Transverse colon (tissue), 4 donors: Measurements from ENCODE around the gene NXPH3.

Experiments
- EP300 ChIP-seq: sonication (generic); formaldehyde crosslinking; IDR thresholded peaks from one replicate; pipeline ENCODE4 v1.6.1; 2017; ENCODE audit warnings: antibody characterized with exemption, low read depth
- POLR2A ChIP-seq: fragments of 450-650 bp; IDR thresholded peaks from one replicate; pipeline ENCODE4 v1.6.1; 2016; ENCODE audit warnings: antibody characterized with exemption, mild to moderate bottlenecking, moderate library complexity
- POLR2AphosphoS5 ChIP-seq, 3 donors: sonication (generic); formaldehyde crosslinking; IDR thresholded peaks; one replicate each; pipeline ENCODE4 v1.6.1; 2016; ENCODE audit warnings: antibody characterized with exemption in 3 of 3
- TF ChIP-seq, protein P1 (sequence below), 5 experiments: fragments of 200-600 bp in 3 of 5; fragments of 450-650 bp in 2 of 5; sonication (generic) in 3 of 5; IDR thresholded peaks; 1 replicate in 2 of 5; 2 replicates in 3 of 5; pipeline ENCODE4 v1.5.1; 2016 to 2017; ENCODE audit warnings: antibody characterized with exemption in 5 of 5, inconsistent platforms in 3 of 5, mild to moderate bottlenecking in 2 of 5, moderate library complexity in 1 of 5

DNA sequence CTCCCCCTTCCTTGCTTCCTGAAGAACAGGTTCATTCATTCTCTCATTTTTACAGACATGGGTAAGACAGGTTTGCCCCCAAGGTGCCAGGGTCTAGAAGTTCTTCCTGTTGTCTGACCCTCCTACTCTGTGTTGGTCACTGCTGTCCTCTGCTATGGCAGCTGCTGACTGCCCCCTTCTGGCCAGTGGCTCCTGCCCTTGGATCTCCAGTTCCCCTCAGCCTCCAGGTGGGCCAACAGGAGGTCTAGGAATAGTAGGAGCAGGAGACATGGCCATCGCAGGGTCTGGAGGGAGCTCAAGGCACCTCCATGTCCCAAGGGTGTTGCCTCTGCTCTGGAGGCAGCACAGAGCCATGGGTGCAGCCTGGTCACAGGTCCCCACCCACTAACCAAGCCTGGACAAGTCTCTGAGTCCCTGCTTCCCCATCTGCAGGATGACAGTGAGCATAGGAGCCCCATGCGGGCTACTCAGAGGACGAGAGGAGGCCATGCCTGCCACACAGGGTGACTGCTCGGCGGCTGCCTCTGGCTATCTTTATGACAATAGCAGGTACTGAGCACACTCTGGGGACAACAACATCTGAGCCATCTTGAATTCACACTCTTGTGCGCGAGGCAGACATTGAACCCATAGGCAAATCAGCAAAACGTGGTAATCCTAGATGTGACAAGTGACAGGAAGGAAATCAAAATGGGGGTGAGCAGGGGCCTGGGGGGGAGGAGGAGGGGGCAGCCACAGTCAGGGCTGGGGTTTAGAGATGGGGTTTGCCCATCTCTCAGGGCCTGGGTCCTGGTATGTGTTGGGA is 27.0 kb upstream of the NXPH3 start:
- TF ChIP-seq, protein P1, sequence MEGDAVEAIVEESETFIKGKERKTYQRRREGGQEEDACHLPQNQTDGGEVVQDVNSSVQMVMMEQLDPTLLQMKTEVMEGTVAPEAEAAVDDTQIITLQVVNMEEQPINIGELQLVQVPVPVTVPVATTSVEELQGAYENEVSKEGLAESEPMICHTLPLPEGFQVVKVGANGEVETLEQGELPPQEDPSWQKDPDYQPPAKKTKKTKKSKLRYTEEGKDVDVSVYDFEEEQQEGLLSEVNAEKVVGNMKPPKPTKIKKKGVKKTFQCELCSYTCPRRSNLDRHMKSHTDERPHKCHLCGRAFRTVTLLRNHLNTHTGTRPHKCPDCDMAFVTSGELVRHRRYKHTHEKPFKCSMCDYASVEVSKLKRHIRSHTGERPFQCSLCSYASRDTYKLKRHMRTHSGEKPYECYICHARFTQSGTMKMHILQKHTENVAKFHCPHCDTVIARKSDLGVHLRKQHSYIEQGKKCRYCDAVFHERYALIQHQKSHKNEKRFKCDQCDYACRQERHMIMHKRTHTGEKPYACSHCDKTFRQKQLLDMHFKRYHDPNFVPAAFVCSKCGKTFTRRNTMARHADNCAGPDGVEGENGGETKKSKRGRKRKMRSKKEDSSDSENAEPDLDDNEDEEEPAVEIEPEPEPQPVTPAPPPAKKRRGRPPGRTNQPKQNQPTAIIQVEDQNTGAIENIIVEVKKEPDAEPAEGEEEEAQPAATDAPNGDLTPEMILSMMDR (IDR thresholded peaks at IDR 0.05) = peak; percentile 29 to 45 (median 39)
- TF ChIP-seq POLR2AphosphoS5 (IDR thresholded peaks at IDR 0.05) = no peak
- TF ChIP-seq EP300 = no peak
- TF ChIP-seq POLR2A = no peak
